GM12878 (cell line): Measurements from ENCODE around the gene DNTT. TPM values are rescaled to one million over a fixed set of nuclear protein-coding genes. Genes with fewer than 3 reads are reported as not detected.

Source experiments
- BHLHE40 ChIP-seq, 2 experiments: fragments of 450-650 bp in 1 of 2; IDR thresholded peaks; 2 replicates each; pipeline ENCODE4 v1.6.1; 2011 to 2017; ENCODE audit warnings: low read depth in 2 of 2, borderline replicate concordance in 1 of 2, improper control_type of control experiment in 1 of 2, low read length in 1 of 2, mild to moderate bottlenecking in 1 of 2
- CBFB ChIP-seq: IDR thresholded peaks from 2 replicates; pipeline ENCODE4 v1.6.1; 2016; ENCODE audit warnings: antibody characterized with exemption, low read depth
- CHD1 ChIP-seq: IDR thresholded peaks from 2 replicates; pipeline ENCODE4 v1.6.1; 2012; ENCODE audit warnings: low read depth, low read length, improper control_type of control experiment
- CREB1 ChIP-seq: IDR thresholded peaks from 2 replicates; pipeline ENCODE4 v1.6.1; 2012; ENCODE audit warnings: low read depth, mild to moderate bottlenecking, inconsistent platforms
- FOS ChIP-seq: IDR thresholded peaks from 3 replicates; pipeline ENCODE4 v1.6.1; 2011; ENCODE audit warnings: borderline replicate concordance; ENCODE audit not compliant: insufficient read length; ENCODE audit errors: extremely low read depth
- NFXL1 ChIP-seq: fragments of 450-650 bp; IDR thresholded peaks from 2 replicates; pipeline ENCODE4 v1.6.1; 2017; ENCODE audit warnings: antibody characterized with exemption, mild to moderate bottlenecking, borderline replicate concordance
- NR2F1 ChIP-seq: fragments of 450-650 bp; conservative IDR thresholded peaks from 2 replicates; pipeline ENCODE4 v1.6.1; 2017; ENCODE audit warnings: mild to moderate bottlenecking
- RBBP5 ChIP-seq: fragments of 200-600 bp; sonication (generic); conservative IDR thresholded peaks from 2 replicates; pipeline ENCODE4 v1.6.1; 2016
- RFX5 ChIP-seq: IDR thresholded peaks from 2 replicates; pipeline ENCODE4 v1.6.1; 2011; ENCODE audit warnings: low read depth, low read length, improper control_type of control experiment
- SRF ChIP-seq, 2 experiments: IDR thresholded peaks; 2 replicates each; pipeline ENCODE4 v1.6.1; 2011; ENCODE audit warnings: low read depth in 2 of 2, low read length in 2 of 2, mild to moderate bottlenecking in 1 of 2, moderate library complexity in 1 of 2
- ZBED1 ChIP-seq: IDR thresholded peaks from 2 replicates; pipeline ENCODE4 v1.6.1; 2016; ENCODE audit warnings: borderline replicate concordance
- ZNF207 ChIP-seq: fragments of 450-650 bp; IDR thresholded peaks from 2 replicates; pipeline ENCODE4 v1.6.1; 2014; ENCODE audit warnings: antibody characterized with exemption, mild to moderate bottlenecking, borderline replicate concordance
- ZNF622 ChIP-seq: fragments of 450-650 bp; IDR thresholded peaks from 2 replicates; pipeline ENCODE4 v1.6.1; 2017; ENCODE audit warnings: mild to moderate bottlenecking, inconsistent platforms
- polyA plus RNA-seq, 11 experiments: library from polyadenylated mRNA; depleted of rRNA in 4 of 11; unstranded in 6 of 11; stranded (reverse) in 5 of 11; fragments of >200 nt; fragmentation: Nextera tagmentation in 4 of 11; fragmentation: Illumina TruSeq in 1 of 11; extraction: Ambion mirVana in 4 of 11; extraction: Trizol in 1 of 11; gene quantifications; 1 replicate in 1 of 11; 2 replicates in 10 of 11; pipeline versions ENCODE4 v1.2.1 to v1.2.3, GENCODE V29; 2011 to 2016; ENCODE audit warnings: inconsistent platforms in 2 of 11, missing spikeins in 2 of 11, low read depth in 1 of 11
- total RNA-seq, 4 experiments: library from RNA; depleted of rRNA in 3 of 4; stranded (reverse); fragments of >200 nt in 3 of 4; fragmentation: Illumina TruSeq in 1 of 4; extraction: Trizol in 1 of 4; gene quantifications; 2 replicates each; pipeline versions ENCODE4 v1.2.1 to v1.2.3, GENCODE V29; 2013 to 2021
- TF ChIP-seq, protein P1 (sequence below): fragments of 450-650 bp; formaldehyde crosslinking; IDR thresholded peaks from 2 replicates; pipeline ENCODE4 v1.5.0; 2022; ENCODE audit warnings: mild to moderate bottlenecking, missing genetic modification characterization
- TF ChIP-seq, protein P2 (sequence below): fragments of 450-650 bp; IDR thresholded peaks from 2 replicates; pipeline ENCODE4 v1.6.1; 2016; ENCODE audit warnings: mild to moderate bottlenecking
- TF ChIP-seq, protein P3 (sequence below): fragments of 450-650 bp; IDR thresholded peaks from 2 replicates; pipeline ENCODE4 v1.6.1; 2017; ENCODE audit warnings: antibody characterized with exemption, mild to moderate bottlenecking, moderate library complexity
- TF ChIP-seq, protein P4 (sequence below): IDR thresholded peaks from 2 replicates; pipeline ENCODE4 v1.6.1; 2011; ENCODE audit warnings: low read depth, mild to moderate bottlenecking, low read length, moderate library complexity, borderline replicate concordance; ENCODE audit errors: extremely low read depth
- TF ChIP-seq, protein P5 (sequence below): fragments of 450-650 bp; IDR thresholded peaks from 2 replicates; pipeline ENCODE4 v1.6.1; 2017; ENCODE audit warnings: mild to moderate bottlenecking, moderate library complexity

The DNTT gene
- total and polyA plus RNA-seq, 10 of the 15 experiments (the other 5 are each of a cell fraction or from before 2014, with no cell fraction given): 0.06 to 0.13 (median 0.09) TPM; not detected in 5

DNA sequence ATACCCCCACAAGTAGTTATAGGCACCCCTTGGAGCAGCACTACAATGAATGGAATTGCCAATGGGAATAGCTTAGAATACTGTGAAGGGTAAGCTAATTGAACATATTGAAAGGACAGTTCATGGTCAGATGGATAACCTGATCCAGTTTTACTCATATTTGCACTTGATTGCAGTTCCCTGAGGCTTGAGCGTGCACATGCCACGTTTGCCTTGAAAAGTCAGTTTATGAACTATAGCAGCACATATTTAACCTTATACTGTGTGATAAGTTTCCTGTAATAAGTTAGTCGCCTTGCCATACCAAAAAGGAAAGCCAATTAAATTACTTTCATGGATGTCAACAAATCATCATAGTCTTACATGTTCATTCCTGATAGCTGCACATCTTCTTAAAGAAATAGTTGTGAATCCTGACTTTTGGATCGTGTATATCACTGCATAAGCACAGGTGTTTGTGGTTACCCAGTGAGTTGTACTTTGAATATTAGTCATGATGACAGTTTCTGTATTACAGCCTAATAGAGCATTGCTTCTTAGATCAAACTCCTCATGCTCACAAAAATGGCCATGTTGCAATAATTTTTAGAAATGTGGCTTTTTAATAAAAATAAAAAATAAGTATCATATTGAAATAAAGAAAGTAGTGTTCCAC, 21.6 kb downstream of the DNTT start (continued):
- TF ChIP-seq, protein P1, sequence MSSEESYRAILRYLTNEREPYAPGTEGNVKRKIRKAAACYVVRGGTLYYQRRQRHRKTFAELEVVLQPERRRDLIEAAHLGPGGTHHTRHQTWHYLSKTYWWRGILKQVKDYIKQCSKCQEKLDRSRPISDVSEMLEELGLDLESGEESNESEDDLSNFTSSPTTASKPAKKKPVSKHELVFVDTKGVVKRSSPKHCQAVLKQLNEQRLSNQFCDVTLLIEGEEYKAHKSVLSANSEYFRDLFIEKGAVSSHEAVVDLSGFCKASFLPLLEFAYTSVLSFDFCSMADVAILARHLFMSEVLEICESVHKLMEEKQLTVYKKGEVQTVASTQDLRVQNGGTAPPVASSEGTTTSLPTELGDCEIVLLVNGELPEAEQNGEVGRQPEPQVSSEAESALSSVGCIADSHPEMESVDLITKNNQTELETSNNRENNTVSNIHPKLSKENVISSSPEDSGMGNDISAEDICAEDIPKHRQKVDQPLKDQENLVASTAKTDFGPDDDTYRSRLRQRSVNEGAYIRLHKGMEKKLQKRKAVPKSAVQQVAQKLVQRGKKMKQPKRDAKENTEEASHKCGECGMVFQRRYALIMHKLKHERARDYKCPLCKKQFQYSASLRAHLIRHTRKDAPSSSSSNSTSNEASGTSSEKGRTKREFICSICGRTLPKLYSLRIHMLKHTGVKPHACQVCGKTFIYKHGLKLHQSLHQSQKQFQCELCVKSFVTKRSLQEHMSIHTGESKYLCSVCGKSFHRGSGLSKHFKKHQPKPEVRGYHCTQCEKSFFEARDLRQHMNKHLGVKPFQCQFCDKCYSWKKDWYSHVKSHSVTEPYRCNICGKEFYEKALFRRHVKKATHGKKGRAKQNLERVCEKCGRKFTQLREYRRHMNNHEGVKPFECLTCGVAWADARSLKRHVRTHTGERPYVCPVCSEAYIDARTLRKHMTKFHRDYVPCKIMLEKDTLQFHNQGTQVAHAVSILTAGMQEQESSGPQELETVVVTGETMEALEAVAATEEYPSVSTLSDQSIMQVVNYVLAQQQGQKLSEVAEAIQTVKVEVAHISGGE (CRISPR knock-in tag): no peak
- TF ChIP-seq FOS: no peak
- no peak for TF ChIP-seq ZNF622
- no peak for TF ChIP-seq CHD1
- TF ChIP-seq RFX5: no peak
- TF ChIP-seq, protein P2, sequence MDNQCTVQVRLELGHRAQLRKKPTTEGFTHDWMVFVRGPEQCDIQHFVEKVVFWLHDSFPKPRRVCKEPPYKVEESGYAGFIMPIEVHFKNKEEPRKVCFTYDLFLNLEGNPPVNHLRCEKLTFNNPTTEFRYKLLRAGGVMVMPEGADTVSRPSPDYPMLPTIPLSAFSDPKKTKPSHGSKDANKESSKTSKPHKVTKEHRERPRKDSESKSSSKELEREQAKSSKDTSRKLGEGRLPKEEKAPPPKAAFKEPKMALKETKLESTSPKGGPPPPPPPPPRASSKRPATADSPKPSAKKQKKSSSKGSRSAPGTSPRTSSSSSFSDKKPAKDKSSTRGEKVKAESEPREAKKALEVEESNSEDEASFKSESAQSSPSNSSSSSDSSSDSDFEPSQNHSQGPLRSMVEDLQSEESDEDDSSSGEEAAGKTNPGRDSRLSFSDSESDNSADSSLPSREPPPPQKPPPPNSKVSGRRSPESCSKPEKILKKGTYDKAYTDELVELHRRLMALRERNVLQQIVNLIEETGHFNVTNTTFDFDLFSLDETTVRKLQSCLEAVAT: no peak
- TF ChIP-seq, protein P3, sequence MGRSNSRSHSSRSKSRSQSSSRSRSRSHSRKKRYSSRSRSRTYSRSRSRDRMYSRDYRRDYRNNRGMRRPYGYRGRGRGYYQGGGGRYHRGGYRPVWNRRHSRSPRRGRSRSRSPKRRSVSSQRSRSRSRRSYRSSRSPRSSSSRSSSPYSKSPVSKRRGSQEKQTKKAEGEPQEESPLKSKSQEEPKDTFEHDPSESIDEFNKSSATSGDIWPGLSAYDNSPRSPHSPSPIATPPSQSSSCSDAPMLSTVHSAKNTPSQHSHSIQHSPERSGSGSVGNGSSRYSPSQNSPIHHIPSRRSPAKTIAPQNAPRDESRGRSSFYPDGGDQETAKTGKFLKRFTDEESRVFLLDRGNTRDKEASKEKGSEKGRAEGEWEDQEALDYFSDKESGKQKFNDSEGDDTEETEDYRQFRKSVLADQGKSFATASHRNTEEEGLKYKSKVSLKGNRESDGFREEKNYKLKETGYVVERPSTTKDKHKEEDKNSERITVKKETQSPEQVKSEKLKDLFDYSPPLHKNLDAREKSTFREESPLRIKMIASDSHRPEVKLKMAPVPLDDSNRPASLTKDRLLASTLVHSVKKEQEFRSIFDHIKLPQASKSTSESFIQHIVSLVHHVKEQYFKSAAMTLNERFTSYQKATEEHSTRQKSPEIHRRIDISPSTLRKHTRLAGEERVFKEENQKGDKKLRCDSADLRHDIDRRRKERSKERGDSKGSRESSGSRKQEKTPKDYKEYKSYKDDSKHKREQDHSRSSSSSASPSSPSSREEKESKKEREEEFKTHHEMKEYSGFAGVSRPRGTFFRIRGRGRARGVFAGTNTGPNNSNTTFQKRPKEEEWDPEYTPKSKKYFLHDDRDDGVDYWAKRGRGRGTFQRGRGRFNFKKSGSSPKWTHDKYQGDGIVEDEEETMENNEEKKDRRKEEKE: no peak
- TF ChIP-seq, protein P4, sequence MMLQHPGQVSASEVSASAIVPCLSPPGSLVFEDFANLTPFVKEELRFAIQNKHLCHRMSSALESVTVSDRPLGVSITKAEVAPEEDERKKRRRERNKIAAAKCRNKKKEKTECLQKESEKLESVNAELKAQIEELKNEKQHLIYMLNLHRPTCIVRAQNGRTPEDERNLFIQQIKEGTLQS: no peak
- peak in 1 of 2 experiments; percentile 47; a peak in 1 of 4 replicates for TF ChIP-seq BHLHE40 (IDR thresholded peaks at IDR 0.05; ENCODE audit: borderline replicate concordance in 1 of 2, low read depth in 2 of 2, low read length in 1 of 2)
- TF ChIP-seq NR2F1: no peak
- TF ChIP-seq NFXL1: no peak
- no peak for TF ChIP-seq ZBED1
- TF ChIP-seq, protein P5, sequence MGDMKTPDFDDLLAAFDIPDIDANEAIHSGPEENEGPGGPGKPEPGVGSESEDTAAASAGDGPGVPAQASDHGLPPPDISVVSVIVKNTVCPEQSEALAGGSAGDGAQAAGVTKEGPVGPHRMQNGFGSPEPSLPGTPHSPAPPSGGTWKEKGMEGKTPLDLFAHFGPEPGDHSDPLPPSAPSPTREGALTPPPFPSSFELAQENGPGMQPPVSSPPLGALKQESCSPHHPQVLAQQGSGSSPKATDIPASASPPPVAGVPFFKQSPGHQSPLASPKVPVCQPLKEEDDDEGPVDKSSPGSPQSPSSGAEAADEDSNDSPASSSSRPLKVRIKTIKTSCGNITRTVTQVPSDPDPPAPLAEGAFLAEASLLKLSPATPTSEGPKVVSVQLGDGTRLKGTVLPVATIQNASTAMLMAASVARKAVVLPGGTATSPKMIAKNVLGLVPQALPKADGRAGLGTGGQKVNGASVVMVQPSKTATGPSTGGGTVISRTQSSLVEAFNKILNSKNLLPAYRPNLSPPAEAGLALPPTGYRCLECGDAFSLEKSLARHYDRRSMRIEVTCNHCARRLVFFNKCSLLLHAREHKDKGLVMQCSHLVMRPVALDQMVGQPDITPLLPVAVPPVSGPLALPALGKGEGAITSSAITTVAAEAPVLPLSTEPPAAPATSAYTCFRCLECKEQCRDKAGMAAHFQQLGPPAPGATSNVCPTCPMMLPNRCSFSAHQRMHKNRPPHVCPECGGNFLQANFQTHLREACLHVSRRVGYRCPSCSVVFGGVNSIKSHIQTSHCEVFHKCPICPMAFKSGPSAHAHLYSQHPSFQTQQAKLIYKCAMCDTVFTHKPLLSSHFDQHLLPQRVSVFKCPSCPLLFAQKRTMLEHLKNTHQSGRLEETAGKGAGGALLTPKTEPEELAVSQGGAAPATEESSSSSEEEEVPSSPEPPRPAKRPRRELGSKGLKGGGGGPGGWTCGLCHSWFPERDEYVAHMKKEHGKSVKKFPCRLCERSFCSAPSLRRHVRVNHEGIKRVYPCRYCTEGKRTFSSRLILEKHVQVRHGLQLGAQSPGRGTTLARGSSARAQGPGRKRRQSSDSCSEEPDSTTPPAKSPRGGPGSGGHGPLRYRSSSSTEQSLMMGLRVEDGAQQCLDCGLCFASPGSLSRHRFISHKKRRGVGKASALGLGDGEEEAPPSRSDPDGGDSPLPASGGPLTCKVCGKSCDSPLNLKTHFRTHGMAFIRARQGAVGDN: no peak
- TF ChIP-seq RBBP5: no peak
- TF ChIP-seq ZNF207: no peak
- no peak for TF ChIP-seq SRF (IDR thresholded peaks at IDR 0.05; ENCODE audit: low read depth in 2 of 2, low read length in 2 of 2)
- TF ChIP-seq CREB1: 0 out of 2 replicates have a peak, but pooled peaks have one; percentile 26
- peak; percentile 84 for TF ChIP-seq CBFB
